AG10803 (cell line): Measurements from ENCODE around the gene RNASE8.
A peak's percentile ranks its signal among the peaks of the same experiment; 100 is the strongest.

Source experiments
- DNase-seq: peaks from one replicate; pipeline ENCODE4 v3.0.0; 2010; ENCODE audit warnings: low read depth
- H3K4me3 ChIP-seq: 2 replicates; pipeline ENCODE4 v1.5.1; 2011; ENCODE audit warnings: mild to moderate bottlenecking, low read length, control low read depth
- TF ChIP-seq, protein P1 (sequence below): conservative IDR thresholded peaks from 2 replicates; pipeline ENCODE4 v1.5.1; 2011; ENCODE audit warnings: mild to moderate bottlenecking, low read length, control low read depth, inconsistent platforms

RNASE8 gene

DNA sequence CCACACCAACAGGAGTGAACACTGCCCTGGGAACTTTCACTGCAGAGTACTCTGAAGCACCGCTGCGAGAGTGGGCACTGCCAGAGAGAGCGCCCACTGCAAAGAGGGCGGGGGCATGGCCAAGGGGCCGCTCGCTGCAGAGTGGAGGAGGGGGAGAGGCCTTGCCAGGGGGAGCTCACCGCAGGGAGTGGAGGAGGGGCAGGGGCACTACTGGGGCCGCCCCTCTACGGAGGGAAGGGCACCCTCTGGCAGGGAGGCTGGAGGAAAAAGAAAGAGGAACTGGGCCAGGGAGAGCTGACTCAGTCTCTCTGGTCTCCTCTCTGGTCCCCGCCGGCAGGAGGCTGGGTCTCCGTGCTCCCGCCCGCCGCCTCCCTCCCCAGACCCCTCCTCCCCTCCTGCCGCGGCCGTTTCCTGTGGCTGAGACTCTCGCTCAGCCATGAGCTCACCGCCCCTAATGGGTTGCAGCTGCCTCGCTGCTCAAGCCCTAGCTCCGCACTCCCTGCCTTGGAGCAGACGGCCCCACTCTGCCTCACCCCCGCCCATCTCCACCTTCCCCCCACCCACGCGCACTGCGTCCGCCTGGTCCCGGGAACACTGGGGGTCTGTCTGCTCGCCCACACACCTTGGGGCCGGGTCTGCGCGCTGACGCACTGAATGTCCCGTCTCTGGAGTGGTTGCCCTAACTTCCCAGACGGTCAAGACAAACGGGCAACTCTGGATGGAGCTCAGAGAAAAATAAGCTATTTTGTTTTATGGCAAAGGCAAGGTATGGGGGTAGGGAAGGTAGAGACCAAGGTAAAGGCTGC, 13.8 kb downstream of the RNASE8 start:
- DNase-seq = peak; percentile 96
- TF ChIP-seq, protein P1, sequence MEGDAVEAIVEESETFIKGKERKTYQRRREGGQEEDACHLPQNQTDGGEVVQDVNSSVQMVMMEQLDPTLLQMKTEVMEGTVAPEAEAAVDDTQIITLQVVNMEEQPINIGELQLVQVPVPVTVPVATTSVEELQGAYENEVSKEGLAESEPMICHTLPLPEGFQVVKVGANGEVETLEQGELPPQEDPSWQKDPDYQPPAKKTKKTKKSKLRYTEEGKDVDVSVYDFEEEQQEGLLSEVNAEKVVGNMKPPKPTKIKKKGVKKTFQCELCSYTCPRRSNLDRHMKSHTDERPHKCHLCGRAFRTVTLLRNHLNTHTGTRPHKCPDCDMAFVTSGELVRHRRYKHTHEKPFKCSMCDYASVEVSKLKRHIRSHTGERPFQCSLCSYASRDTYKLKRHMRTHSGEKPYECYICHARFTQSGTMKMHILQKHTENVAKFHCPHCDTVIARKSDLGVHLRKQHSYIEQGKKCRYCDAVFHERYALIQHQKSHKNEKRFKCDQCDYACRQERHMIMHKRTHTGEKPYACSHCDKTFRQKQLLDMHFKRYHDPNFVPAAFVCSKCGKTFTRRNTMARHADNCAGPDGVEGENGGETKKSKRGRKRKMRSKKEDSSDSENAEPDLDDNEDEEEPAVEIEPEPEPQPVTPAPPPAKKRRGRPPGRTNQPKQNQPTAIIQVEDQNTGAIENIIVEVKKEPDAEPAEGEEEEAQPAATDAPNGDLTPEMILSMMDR = no peak; the same call in 1 of the 2 replicates

DNA sequence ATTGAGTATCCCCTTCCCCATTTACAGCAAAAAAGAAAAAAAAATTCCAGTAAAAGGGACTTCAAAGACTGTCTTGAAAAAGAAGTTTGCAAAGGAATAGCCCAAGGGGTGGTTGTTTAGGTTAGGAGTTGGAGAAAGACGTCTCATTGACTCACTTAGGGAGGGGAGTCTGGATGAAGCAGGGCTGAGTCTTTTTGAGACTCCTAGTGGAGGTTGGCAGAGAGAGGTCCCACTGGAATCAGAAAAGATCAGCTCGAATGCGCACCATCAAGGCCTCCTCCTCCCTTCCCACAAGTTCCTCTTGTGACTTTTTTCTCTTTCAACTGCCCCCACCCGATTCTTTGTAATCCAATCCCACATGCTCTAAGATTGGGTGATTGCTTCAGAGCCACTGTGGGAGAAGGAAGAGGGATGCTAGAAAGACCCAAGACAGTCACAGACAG, 14.4 kb downstream of the RNASE8 start:
- TF ChIP-seq, protein P1 = peak; percentile 47
- DNase-seq = peak; percentile 86
- peak overlapping the region; percentile 72 for H3K4me3 ChIP-seq

More for the DNA sequence above, 13.8 kb downstream of the RNASE8 start:
- peak overlapping the region; percentile 72 for H3K4me3 ChIP-seq

DNA sequence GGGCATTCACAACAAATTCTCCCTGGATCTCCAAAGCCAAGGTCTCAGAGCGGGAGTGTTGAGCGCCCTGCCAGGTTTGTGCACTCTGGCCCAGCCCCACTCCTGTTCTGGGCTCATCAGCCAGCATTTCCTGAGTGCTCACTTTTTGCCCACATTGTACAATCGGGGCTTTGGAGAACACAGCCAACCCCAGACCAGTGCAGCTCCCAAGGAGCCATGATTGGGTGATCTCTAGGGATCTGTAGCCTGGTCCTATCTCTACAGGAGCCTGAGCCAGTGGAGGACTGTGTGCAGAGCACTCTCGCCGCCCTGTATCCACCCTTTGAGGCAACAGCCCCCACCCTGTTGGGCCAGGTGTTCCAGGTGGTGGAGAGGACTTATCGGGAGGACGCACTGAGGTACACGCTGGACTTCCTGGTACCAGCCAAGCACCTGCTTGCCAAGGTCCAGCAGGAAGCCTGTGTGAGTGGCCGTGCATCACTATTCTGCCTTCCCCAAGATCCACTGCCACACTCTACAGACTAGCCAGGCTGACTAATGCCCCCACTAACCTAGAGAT, 15.2 kb downstream of the RNASE8 start:
- DNase-seq = no peak

DNA sequence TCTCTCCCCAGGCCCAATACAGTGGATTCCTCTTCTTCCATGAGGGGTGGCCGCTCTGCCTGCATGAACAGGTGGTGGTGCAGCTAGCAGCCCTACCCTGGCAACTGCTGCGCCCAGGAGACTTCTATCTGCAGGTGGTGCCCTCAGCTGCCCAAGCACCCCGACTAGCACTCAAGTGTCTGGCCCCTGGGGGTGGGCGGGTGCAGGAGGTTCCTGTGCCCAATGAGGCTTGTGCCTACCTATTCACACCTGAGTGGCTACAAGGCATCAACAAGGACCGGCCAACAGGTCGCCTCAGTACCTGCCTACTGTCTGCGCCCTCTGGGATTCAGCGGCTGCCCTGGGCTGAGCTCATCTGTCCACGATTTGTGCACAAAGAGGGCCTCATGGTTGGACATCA, 16.3 kb downstream of the RNASE8 start:
- TF ChIP-seq, protein P1 = no peak
- no peak overlapping the region for H3K4me3 ChIP-seq
- DNase-seq = no peak

More for the DNA sequence above, 15.2 kb downstream of the RNASE8 start:
- TF ChIP-seq, protein P1 = no peak
- no peak overlapping the region; the same call in 1 of the 2 replicates for H3K4me3 ChIP-seq

DNA sequence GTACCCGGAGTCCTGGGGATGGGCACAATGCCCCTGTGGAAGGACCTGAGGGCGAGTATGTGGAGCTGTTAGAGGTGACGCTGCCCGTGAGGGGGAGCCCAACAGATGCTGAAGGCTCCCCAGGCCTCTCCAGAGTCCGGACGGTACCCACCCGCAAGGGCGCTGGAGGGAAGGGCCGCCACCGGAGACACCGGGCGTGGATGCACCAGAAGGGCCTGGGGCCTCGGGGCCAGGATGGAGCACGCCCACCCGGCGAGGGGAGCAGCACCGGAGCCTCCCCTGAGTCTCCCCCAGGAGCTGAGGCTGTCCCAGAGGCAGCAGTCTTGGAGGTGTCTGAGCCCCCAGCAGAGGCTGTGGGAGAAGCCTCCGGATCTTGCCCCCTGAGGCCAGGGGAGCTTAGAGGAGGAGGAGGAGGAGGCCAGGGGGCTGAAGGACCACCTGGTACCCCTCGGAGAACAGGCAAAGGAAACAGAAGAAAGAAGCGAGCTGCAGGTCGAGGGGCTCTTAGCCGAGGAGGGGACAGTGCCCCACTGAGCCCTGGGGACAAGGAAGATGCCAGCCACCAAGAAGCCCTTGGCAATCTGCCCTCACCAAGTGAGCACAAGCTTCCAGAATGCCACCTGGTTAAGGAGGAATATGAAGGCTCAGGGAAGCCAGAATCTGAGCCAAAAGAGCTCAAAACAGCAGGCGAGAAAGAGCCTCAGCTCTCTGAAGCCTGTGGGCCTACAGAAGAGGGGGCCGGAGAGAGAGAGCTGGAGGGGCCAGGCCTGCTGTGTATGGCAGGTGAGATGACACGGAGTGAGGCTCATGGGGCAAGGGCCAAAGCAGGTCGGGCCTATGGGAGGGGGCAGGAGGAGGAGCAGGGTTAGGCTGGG, 17.0 kb downstream of the RNASE8 start:
- TF ChIP-seq, protein P1 = no peak
- no peak overlapping the region for H3K4me3 ChIP-seq
- DNase-seq = no peak

DNA sequence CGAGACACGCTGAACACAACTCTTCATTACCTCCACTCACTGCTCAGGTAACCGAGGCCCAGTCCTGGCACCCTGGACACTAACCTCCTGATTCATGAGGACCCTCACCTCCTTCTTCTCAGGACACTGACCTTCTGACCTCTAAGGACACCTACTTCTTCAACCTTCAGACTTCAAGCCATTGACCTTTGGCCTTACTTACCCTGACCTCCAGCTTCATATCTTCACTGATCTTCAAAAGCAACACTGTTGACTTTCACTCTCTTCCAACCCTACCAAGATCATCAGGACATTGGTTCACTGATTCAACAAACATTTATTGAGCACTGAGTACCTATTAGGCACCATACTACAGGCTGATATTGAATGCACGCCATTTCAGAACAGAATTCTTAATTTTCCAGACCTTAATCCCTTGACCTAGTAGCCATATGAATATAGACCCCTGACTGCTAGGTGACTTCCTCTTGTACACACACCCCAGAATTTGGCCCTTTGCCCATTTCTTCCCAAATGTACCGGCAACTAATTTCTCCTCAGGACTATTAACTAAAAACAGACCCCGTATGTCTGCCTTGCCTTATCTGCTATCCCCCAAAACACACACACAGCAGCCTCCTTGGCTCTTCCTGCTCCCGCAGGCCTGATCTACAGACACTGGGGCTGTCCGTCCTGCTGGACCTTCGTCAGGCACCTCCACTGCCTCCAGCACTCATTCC, 18.3 kb downstream of the RNASE8 start:
- TF ChIP-seq, protein P1 = no peak
- DNase-seq = no peak

More for the DNA sequence above, 18.3 kb downstream of the RNASE8 start:
- H3K4me3 ChIP-seq = no peak overlapping the region
